Measurements from ENCODE around the gene GPR108. TPM values are rescaled to one million over a fixed set of nuclear protein-coding genes. Genes with fewer than 3 reads are reported as not detected.

Gene GPR108
- total RNA-seq, 1 donor = 34.1 TPM

GRCh38 chr19:6736169-6736916, 1.0 kb downstream of the GPR108 start:
- peak overlapping the region; percentile 97 for H3K4me3 ChIP-seq (ENCODE audit: low read depth, low read length)
- DNase-seq (ENCODE audit: low read depth) = peak; percentile 92
- peak; percentile 78 for TF ChIP-seq CTCF (IDR thresholded peaks at IDR 0.05; ENCODE audit: insufficient read depth, low read depth, low read length)

GRCh38 chr19:6735181-6735911, 2.0 kb downstream of the GPR108 start:
- no peak for DNase-seq (ENCODE audit: low read depth)
- H3K4me3 ChIP-seq (ENCODE audit: low read depth, low read length) = peak overlapping the region; percentile 97
- no peak for TF ChIP-seq CTCF (IDR thresholded peaks at IDR 0.05; ENCODE audit: insufficient read depth, low read depth, low read length)

GRCh38 chr19:6734096-6734696, 3.2 kb downstream of the GPR108 start:
- no peak for TF ChIP-seq CTCF (IDR thresholded peaks at IDR 0.05; ENCODE audit: insufficient read depth, low read depth, low read length)
- no peak overlapping the region for H3K4me3 ChIP-seq (ENCODE audit: low read depth, low read length)
- DNase-seq (ENCODE audit: low read depth) = no peak

- no peak for DNase-seq (ENCODE audit: low read depth)
- H3K4me3 ChIP-seq (ENCODE audit: low read depth, low read length) = no peak overlapping the region
- no peak for TF ChIP-seq CTCF (IDR thresholded peaks at IDR 0.05; ENCODE audit: insufficient read depth, low read depth, low read length)
Observed at GRCh38 chr19:6733338-6734095, 3.9 kb downstream of the GPR108 start.

- DNase-seq (ENCODE audit: low read depth) = no peak
- TF ChIP-seq CTCF (IDR thresholded peaks at IDR 0.05; ENCODE audit: insufficient read depth, low read depth, low read length) = no peak
Observed at GRCh38 chr19:6732803-6733337, 4.5 kb downstream of the GPR108 start.

GRCh38 chr19:6731822-6732221, 5.6 kb downstream of the GPR108 start:
- no peak overlapping the region for H3K4me3 ChIP-seq (ENCODE audit: low read depth, low read length)
- TF ChIP-seq CTCF (IDR thresholded peaks at IDR 0.05; ENCODE audit: insufficient read depth, low read depth, low read length) = no peak
- DNase-seq (ENCODE audit: low read depth) = no peak

More at GRCh38 chr19:6732803-6733337, 4.5 kb downstream of the GPR108 start:
- no peak overlapping the region for H3K4me3 ChIP-seq (ENCODE audit: low read depth, low read length)

All from fibroblast of villous mesenchyme (primary cell).